ENCODE measurements around the gene IL34. TPM values are rescaled to one million over a fixed set of nuclear protein-coding genes. Genes with fewer than 3 reads are reported as not detected.

Gene IL34
- total and polyA plus RNA-seq, 2 experiments from 2014 or later = not detected

GRCh38 chr16:70656712-70657263 lies 10.4 kb downstream of the IL34 start:
- H3K36me3 ChIP-seq = no peaks in the 10 kb centered on the region
- no peak overlapping the region for H3K4me3 ChIP-seq
- no peak for DNase-seq (ENCODE audit: low read depth in 1 of 2, low spot score in 1 of 2)
- H3K27ac ChIP-seq = no peak overlapping the region
- no peaks in the 10 kb centered on the region for H3K27me3 ChIP-seq
- no peaks in the 10 kb centered on the region for H3K9me3 ChIP-seq (ENCODE audit: low read depth)
- TF ChIP-seq, protein P1, sequence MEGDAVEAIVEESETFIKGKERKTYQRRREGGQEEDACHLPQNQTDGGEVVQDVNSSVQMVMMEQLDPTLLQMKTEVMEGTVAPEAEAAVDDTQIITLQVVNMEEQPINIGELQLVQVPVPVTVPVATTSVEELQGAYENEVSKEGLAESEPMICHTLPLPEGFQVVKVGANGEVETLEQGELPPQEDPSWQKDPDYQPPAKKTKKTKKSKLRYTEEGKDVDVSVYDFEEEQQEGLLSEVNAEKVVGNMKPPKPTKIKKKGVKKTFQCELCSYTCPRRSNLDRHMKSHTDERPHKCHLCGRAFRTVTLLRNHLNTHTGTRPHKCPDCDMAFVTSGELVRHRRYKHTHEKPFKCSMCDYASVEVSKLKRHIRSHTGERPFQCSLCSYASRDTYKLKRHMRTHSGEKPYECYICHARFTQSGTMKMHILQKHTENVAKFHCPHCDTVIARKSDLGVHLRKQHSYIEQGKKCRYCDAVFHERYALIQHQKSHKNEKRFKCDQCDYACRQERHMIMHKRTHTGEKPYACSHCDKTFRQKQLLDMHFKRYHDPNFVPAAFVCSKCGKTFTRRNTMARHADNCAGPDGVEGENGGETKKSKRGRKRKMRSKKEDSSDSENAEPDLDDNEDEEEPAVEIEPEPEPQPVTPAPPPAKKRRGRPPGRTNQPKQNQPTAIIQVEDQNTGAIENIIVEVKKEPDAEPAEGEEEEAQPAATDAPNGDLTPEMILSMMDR (IDR thresholded peaks at IDR 0.05; ENCODE audit: low read depth, low read length) = no peak
- H3K4me1 ChIP-seq (ENCODE audit: low read depth) = no peaks in the 10 kb centered on the region

GRCh38 chr16:70657956-70658355 lies 11.6 kb downstream of the IL34 start:
- Histone ChIP-seq H3K4me3 (no peak overlapping the region), H3K27me3 (no peaks in the 10 kb centered on the region), H3K9me3 (ENCODE audit: low read depth) (no peaks in the 10 kb centered on the region), H3K4me1 (ENCODE audit: low read depth) (no peaks in the 10 kb centered on the region), H3K36me3 (peaks cover 1% of the 10 kb centered on the region), H3K27ac (no peak overlapping the region)
- no peak for DNase-seq (ENCODE audit: low read depth in 1 of 2, low spot score in 1 of 2)
- TF ChIP-seq, protein P1 (IDR thresholded peaks at IDR 0.05; ENCODE audit: low read depth, low read length) = no peak

DNA sequence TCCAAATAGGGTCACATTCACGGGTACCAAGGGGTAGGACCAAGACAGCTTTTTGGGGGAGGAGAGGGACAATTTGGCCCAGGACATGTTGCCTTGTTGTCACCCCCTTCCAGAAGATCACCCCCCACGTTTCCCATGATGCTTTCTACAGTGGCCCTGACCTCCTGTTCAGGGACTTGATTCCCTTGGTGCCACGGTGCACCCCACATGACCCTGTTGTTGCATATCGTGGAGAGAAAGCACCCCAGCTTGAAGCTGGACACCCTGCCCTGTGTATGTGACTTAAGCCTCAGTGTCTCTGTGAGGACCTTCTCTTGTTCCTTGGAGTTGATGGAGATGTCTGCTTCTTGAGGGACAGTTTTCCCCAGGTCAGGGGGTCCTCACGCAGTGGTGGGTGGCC lies 12.6 kb downstream of the IL34 start:
- Histone ChIP-seq H3K27me3 (no peaks in the 10 kb centered on the region), H3K36me3 (peaks cover 8% of the 10 kb centered on the region), H3K4me3 (no peak overlapping the region), H3K9me3 (ENCODE audit: low read depth) (no peaks in the 10 kb centered on the region), H3K27ac (no peak overlapping the region), H3K4me1 (ENCODE audit: low read depth) (no peaks in the 10 kb centered on the region)
- no peak for DNase-seq (ENCODE audit: low read depth in 1 of 2, low spot score in 1 of 2)
- TF ChIP-seq, protein P1 (IDR thresholded peaks at IDR 0.05; ENCODE audit: low read depth, low read length) = no peak

- no peak overlapping the region for H3K4me3 ChIP-seq
- no peaks in the 10 kb centered on the region for H3K9me3 ChIP-seq (ENCODE audit: low read depth)
- H3K4me1 ChIP-seq (ENCODE audit: low read depth) = no peaks in the 10 kb centered on the region
- H3K27me3 ChIP-seq = no peaks in the 10 kb centered on the region
- DNase-seq (ENCODE audit: low read depth in 1 of 2, low spot score in 1 of 2) = no peak
- peaks cover 12% of the 10 kb centered on the region for H3K36me3 ChIP-seq
- TF ChIP-seq, protein P1 (IDR thresholded peaks at IDR 0.05; ENCODE audit: low read depth, low read length) = no peak
- H3K27ac ChIP-seq = no peak overlapping the region
These were observed 13.2 kb downstream of the IL34 start for GRCh38 chr16:70659546-70659945.

DNA sequence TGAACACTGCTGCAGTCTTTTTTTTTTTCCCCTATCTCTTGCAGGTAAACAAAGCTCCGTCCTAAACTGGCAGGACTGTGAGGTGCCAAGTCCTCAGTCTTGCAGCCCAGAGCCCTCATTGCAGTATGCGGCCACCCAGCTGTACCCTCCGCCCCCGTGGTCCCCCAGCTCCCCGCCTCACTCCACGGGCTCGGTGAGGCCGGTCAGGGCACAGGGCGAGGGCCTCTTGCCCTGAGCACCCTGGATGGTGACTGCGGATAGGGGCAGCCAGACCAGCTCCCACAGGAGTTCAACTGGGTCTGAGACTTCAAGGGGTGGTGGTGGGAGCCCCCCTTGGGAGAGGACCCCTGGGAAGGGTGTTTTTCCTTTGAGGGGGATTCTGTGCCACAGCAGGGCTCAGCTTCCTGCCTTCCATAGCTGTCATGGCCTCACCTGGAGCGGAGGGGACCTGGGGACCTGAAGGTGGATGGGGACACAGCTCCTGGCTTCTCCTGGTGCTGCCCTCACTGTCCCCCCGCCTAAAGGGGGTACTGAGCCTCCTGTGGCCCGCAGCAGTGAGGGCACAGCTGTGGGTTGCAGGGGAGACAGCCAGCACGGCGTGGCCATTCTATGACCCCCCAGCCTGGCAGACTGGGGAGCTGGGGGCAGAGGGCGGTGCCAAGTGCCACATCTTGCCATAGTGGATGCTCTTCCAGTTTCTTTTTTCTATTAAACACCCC lies 13.8 kb downstream of the IL34 start:
- no peak overlapping the region for H3K27ac ChIP-seq
- no peaks in the 10 kb centered on the region for H3K4me1 ChIP-seq (ENCODE audit: low read depth)

More for the DNA sequence above, 13.8 kb downstream of the IL34 start:
- TF ChIP-seq, protein P1 (IDR thresholded peaks at IDR 0.05; ENCODE audit: low read depth, low read length) = no peak
- DNase-seq (ENCODE audit: low read depth in 1 of 2, low spot score in 1 of 2) = no peak
- Histone ChIP-seq H3K4me3 (no peak overlapping the region), H3K27me3 (no peaks in the 10 kb centered on the region), H3K36me3 (peaks cover 12% of the 10 kb centered on the region), H3K9me3 (ENCODE audit: low read depth) (no peaks in the 10 kb centered on the region)

All from cardiac muscle cell (in vitro differentiated cells and primary cell).